HG03060 (cell line): Measurements from ENCODE around the gene CITED1.
"Not testable (repeated sequence)": the region's sequence is repeated elsewhere in the genome, so short reads cannot be mapped to it uniquely, and the experiment has no call there.

Source experiments
- ATAC-seq: cut with Tn5 transposase; IDR thresholded peaks from one replicate; pipeline ENCODE4 v1.9.1; 2021; ENCODE audit warnings: low read depth, moderate number of reproducible peaks; ENCODE audit not compliant: unreplicated experiment

CITED1 gene

GRCh38 chrX:72305286-72306084 lies at the start of gene CITED1:
Gene CITED1 (minus strand): TSS chrX:72305914. CDS start chrX:72302869, 3,045 bp downstream.
- no peak for ATAC-seq

GRCh38 chrX:72352786-72353185 lies 47.1 kb upstream of the CITED1 start:
- ATAC-seq = no peak

- ATAC-seq = no peak
These were observed 46.1 kb upstream of the CITED1 start for GRCh38 chrX:72351606-72352334.

GRCh38 chrX:72349190-72349589 lies 43.5 kb upstream of the CITED1 start:
- ATAC-seq = peak; percentile 96

- ATAC-seq = no peak
These were observed 42.7 kb upstream of the CITED1 start for GRCh38 chrX:72348247-72348979.

- ATAC-seq = no peak
These were observed 41.7 kb upstream of the CITED1 start for GRCh38 chrX:72347366-72347765.

GRCh38 chrX:72346302-72346949 lies 40.7 kb upstream of the CITED1 start:
- ATAC-seq = no peak

- no peak for ATAC-seq
These were observed 34.9 kb upstream of the CITED1 start for GRCh38 chrX:72340626-72341025.

- no peak for ATAC-seq
These were observed 34.3 kb upstream of the CITED1 start for GRCh38 chrX:72340041-72340440.

GRCh38 chrX:72330131-72330530 lies 24.4 kb upstream of the CITED1 start:
- ATAC-seq = no peak

GRCh38 chrX:72326605-72327300 lies 21.0 kb upstream of the CITED1 start:
- ATAC-seq = no peak

- ATAC-seq = not testable (repeated sequence)
These were observed 13.9 kb upstream of the CITED1 start for GRCh38 chrX:72319651-72320050.

- ATAC-seq = no peak
These were observed 11.4 kb upstream of the CITED1 start for GRCh38 chrX:72317139-72317538.

GRCh38 chrX:72316408-72317110 lies 10.8 kb upstream of the CITED1 start:
- no peak for ATAC-seq

GRCh38 chrX:72314881-72315280 lies 9.2 kb upstream of the CITED1 start:
- ATAC-seq = no peak

- ATAC-seq = no peak
These were observed 8.3 kb upstream of the CITED1 start for GRCh38 chrX:72313707-72314641.

GRCh38 chrX:72312311-72312940 lies 6.7 kb upstream of the CITED1 start:
- no peak for ATAC-seq
